T-helper 1 cell (primary cell): ENCODE measurements around the gene DHRS7.
"Not testable (repeated sequence)": the region's sequence is repeated elsewhere in the genome, so short reads cannot be mapped to it uniquely, and the experiment has no call there.

Experiments
- DNase-seq, 5 donors: peaks; one replicate each; pipeline ENCODE4 v3.0.0-alpha.2; 2012 to 2020

Gene DHRS7

DNA sequence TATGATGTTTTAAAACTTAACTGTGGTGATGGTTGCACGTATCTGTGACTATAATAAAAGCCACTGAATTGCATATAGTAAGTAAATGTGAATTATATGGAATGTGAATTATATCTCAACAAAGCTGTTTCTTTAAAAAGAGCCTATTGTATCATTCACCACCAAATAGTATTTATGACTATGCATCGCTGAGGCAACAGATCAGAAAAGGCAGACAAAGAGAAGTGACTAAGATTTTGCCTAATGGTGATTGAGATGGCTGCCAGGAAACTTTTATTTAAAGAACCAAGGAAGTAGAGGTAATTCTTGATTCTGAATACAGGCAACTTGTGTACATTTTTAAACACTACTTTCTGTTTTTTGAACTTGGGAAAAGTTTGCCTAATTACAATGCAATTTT is 31.7 kb downstream of the DHRS7 start:
- no peak for DNase-seq

DNA sequence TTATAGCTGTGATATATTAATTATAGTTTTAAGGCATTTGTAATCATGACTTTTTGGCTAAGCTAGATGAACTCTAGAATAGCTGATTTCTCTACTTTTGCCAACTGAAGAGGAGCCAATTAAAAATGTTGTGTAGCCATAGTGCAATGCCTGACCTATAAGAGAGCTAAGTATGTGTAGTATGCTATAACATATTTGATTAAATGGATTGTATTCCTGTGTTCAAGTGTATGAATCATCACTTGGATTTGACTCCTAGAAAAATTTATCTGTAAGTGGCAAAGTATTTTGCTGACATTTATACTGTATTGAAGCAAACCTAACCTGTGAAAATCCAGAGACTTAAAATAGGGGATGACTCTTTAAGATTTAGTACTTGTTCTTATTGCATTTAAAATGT is 39.3 kb downstream of the DHRS7 start:
- no peak for DNase-seq

DNA sequence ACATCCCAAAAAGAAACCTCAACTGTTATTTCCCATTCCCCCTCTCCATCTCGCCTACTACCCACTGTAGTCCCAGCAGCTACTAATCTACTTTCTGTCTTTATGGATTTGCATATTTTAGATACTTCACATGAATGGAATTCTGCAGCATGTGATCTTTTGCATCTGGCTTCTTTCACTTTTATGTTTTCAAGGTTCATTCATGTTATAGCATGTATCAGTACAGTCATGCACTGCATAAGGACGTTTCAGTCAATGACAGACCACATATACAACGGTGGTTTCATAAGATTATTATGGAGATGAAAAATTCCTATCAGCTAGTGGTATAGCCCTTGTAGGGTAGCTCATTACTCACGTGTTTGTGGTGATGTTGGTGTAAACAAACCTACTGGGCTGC is 49.0 kb downstream of the DHRS7 start:
- no peak for DNase-seq

DNA sequence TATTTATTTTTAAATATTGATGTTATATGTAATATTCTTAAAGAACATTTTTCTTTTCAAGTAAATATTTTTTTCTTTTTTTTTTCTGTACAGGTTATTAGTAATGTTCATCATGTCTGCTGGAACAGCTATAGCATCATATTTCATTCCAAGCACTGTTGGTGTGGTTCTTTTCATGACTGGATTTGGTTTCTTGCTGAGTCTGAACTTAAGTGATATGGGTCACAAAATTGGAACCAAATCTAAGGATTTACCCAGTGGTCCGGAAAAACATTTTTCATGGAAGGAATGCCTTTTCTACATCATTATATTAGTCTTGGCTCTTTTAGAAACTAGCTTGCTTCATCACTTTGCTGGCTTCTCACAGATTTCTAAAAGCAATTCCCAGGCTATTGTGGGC is 50.3 kb downstream of the DHRS7 start:
- no peak for DNase-seq

GRCh38 chr14:60111732-60112131 is 53.5 kb downstream of the DHRS7 start:
- no peak for DNase-seq

- no peak for DNase-seq
Observed at GRCh38 chr14:60107477-60107876, 57.7 kb downstream of the DHRS7 start.

DNA sequence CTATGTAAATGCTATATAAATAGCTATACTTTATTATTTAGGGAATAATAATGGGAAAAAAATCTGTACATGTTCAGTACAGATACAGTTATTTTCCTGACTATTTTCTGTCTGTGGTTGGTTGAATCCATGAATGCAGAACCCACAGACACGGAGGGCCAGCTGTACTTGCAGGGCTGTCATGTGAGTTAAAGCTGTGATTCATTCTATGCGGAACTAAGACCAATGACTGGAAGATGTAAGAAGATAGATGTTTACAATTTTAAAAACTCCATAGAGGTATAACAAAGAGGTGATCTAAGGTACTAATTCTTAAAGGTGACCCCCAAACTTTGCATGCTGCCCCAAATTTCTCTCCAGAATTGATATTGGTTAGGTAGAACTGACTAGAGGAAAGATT is 58.9 kb downstream of the DHRS7 start:
- no peak for DNase-seq

DNA sequence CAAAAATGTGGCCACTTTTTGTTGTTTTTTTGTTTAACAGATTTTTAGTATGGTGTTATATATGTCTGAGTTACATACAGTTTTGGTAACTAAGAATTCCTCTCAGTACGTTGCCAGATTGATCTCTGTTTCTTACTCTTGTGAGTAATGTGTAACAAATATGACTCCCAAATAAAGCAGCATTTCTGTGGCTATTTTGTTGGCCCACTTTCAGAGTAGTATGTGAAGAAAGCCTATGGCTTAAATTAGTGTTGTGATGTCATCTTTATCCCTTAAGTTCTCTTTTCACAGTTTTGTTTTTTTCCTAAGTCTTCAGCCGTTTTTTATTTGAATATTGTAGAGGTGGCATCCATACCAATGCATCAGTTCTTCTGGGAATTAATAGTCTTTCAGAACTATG is 62.8 kb downstream of the DHRS7 start:
- no peak for DNase-seq

DNA sequence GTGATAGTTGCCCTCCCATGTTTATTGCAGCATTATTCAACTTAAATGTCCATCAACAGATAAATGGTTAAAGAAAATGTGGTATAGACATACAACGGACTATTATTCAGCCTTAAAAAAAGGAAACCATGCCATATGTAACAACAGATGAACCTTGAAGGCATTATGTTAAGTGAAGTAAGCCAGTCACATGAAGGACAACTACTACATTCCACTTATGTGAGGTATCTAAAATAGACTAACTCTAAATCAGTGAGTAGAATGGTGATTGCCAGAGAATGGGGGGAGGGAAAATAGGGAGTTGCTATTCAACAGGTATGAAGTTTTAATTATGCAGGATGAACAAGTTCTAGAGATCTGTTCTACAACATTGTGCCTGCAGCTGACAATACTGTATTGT is 63.4 kb downstream of the DHRS7 start:
- no peak for DNase-seq

DNA sequence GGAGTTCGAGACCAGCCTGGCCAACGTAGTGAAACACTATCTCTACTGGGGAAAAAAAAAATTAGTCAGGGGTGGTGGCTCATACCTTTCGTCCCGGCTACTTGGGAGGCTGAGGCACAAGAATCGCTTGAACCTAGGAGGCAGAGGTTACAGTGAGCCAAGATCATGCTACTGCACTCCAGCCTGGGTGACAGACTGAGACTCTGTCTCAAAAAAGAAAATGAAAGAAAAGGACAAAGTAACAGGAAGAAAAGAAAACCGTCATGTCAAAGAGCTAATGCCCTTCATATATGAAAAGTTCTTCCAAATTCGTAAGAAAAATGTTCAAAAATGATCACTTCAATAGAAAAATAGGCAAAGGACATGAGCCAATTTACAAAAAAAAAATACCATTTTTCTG is 65.3 kb downstream of the DHRS7 start:
- DNase-seq, result not testable (repeated sequence)

DNA sequence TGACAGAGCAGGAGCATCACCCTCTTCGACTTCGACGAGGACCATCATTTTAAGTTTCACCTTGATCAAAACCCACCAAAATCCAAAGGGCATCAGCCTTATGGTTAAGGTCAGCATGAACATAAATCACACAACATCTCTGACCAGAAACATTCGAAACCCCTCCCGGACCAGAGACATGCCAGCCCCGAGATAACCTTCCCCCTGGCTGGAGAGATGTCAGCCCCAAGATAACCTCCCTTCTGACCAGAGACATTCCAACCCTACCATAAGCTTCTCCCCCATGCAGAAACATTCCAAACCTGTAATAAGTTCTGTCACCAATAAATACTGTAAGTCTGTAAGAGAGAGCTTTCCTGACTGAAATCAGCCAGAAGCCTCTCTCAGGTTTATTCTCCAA is 67.2 kb downstream of the DHRS7 start:
- DNase-seq, result no peak

DNA sequence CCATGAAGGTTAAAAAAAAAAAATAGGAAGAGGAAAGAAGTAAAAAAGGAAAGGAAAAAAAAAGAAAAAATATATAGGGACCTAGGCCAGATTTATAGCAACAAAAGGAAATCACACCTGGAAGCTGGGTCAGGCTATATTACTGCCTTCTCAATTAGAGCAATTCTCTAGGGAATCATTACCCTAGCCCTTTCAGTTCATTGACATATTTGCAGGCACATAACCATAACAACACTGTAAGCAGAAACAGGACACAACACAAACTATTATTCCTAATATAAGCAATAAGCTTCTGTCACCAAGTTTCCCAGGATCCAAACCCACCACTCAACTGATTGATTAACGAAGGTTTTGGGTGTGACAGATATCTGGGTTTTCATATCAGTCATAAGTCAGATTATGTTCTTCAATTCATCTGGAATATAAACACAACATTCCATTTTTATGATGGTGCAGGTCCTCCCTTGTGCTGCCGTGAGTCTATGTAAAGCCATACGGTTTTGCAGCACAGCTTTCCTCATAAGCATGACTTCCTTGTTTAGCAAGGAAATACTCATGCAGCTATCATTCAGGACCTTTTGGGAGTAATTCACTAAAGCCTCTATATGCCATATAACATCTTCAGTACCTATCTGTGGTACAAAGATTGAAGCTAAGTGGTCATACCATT is 69.3 kb downstream of the DHRS7 start:
- no peak for DNase-seq

DNA sequence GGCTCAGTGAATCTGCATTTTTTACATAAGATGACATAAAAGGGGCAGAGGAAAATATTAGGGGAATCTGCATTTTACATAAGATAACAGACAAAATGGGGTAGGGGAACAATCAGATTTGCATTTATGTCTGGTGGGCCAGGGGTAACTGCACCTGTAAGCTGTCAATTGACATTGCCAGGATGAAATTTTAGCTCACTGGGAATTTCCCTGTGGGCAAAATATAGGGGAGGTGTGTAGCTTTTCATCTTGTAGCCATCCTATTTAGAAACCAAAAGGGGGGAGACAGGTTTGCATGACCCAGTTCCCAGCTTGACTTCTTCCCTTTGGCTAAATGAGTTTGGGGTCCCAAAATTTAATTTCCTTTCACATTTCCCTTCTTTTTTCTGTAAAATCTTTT is 70.0 kb downstream of the DHRS7 start:
- no peak for DNase-seq

DNA sequence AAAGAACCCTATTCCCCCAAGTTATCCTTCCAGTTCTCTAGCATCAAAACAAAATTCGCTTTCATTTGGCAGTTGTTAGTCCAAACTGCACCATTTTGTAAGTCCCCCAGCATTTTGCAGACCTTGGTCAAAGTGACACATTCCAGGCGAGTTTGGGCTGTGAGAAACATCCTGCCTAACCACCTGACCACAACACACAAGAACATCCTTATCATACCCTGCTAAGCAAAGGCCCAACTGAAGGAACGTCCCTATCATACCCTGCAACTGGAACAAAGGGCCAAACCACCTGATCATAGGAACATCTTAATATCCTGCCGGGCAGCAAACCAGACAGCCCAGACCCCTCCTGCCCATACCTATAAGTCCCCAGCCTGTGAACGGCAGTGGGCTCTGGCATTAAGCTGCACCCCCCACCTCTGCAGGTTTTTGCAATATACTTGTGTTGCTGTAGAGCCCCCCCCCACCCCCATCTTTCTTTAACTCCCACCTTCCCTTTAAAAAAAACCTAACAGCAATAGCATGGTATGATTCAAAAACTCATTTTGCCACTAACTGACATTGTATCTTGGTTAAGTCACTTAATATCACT is 70.8 kb downstream of the DHRS7 start:
- DNase-seq, result peak in 1 of 5 donors; percentile 72
